Lower leg skin (tissue), 4 donors: ENCODE measurements around the gene WWOX. TPM values are rescaled to one million over a fixed set of nuclear protein-coding genes. Genes with fewer than 3 reads are reported as not detected.

Experiments used
- DNase-seq, 2 donors: peaks; one replicate each; pipeline ENCODE4 v3.0.0-alpha.2; 2019; ENCODE audit warnings: low spot score in 2 of 2
- H3K4me3 ChIP-seq: fragments of 200-600 bp; sonication (generic); 2 replicates; pipeline ENCODE4 v1.5.1; 2017; ENCODE audit warnings: mild to moderate bottlenecking, low read depth; ENCODE audit not compliant: poor library complexity, severe bottlenecking
- CTCF ChIP-seq, 3 donors: fragments of 450-650 bp; IDR thresholded peaks; one replicate each; pipeline ENCODE4 v1.5.1; 2016; ENCODE audit warnings: antibody characterized with exemption in 3 of 3, mild to moderate bottlenecking in 3 of 3, moderate library complexity in 2 of 3
- POLR2A ChIP-seq, 2 donors: fragments of 450-650 bp; IDR thresholded peaks; one replicate each; pipeline ENCODE4 v1.6.1; 2016 to 2017; ENCODE audit warnings: antibody characterized with exemption in 2 of 2, mild to moderate bottlenecking in 1 of 2, moderate library complexity in 1 of 2
- WGBS, 2 donors: methylation state at CpG; one replicate each; pipeline ENCODE4 v1.1.5; 2018; 5-methylcytosine and 5-hydroxymethylcytosine counted together
- intact Hi-C: fragments of 100-400 bp; cut with DNase I; formaldehyde crosslinking; loops from one replicate; pipeline ENCODE4 v1.15.0; 2023; ENCODE audit warnings: low total_unique reads
- total RNA-seq, 4 donors: library from RNA; depleted of rRNA; stranded (reverse); fragments of >200 nt; gene quantifications; one replicate each; pipeline ENCODE4 v1.1.0, GENCODE V29; 2016

WWOX gene
- total RNA-seq, 4 donors from 2014 or later: 21.0 to 82.7 (median 36.1) TPM

GRCh38 chr16:78523212-78523985 lies 423.9 kb downstream of the WWOX start:
- 79 to 85% methylated on average over 9 of the region's 9 CpGs for WGBS, 2 donors
- H3K4me3 ChIP-seq: no peak overlapping the region
- no peak for DNase-seq
- TF ChIP-seq CTCF (IDR thresholded peaks at IDR 0.05) (no peak), POLR2A (IDR thresholded peaks at IDR 0.05) (no peak)
- intact Hi-C loops: no loop called here

- DNase-seq: no peak
- no peak for TF ChIP-seq POLR2A (IDR thresholded peaks at IDR 0.05)
- no peak for TF ChIP-seq CTCF (IDR thresholded peaks at IDR 0.05)
- WGBS, 2 donors: 94 to 96% methylated on average over 4 of the region's 4 CpGs
- intact Hi-C loops: no loop called here
- H3K4me3 ChIP-seq: no peak overlapping the region
Measured at GRCh38 chr16:78524066-78524595, 424.7 kb downstream of the WWOX start.

GRCh38 chr16:78528265-78528664 lies 428.8 kb downstream of the WWOX start:
- intact Hi-C loops: no loop called here
- 38 to 45% methylated on average over 5 of the region's 5 CpGs for WGBS, 2 donors
- no peak overlapping the region for H3K4me3 ChIP-seq
- TF ChIP-seq POLR2A (IDR thresholded peaks at IDR 0.05): no peak
- no peak for DNase-seq

- H3K4me3 ChIP-seq: no peak overlapping the region
- TF ChIP-seq CTCF (IDR thresholded peaks at IDR 0.05): no peak
- no peak for TF ChIP-seq POLR2A (IDR thresholded peaks at IDR 0.05)
- DNase-seq: no peak
- intact Hi-C loops: no loop called here
- 83 to 93% methylated on average over 5 of the region's 5 CpGs for WGBS, 2 donors
Measured at GRCh38 chr16:78529881-78530280, 430.4 kb downstream of the WWOX start.

- intact Hi-C loops: no loop called here
- no peak overlapping the region for H3K4me3 ChIP-seq
- 83 to 87% methylated on average over 4 of the region's 4 CpGs for WGBS, 2 donors
- TF ChIP-seq POLR2A (IDR thresholded peaks at IDR 0.05) (no peak), CTCF (IDR thresholded peaks at IDR 0.05) (no peak)
- DNase-seq: no peak
Measured at GRCh38 chr16:78530283-78530682, 430.8 kb downstream of the WWOX start.

- 80 to 81% methylated on average over 4 of the region's 4 CpGs for WGBS, 2 donors
- no peak for TF ChIP-seq POLR2A (IDR thresholded peaks at IDR 0.05)
- TF ChIP-seq CTCF (IDR thresholded peaks at IDR 0.05): no peak
- intact Hi-C loops: no loop called here
- DNase-seq: no peak
- H3K4me3 ChIP-seq: no peak overlapping the region
Measured at GRCh38 chr16:78535098-78535497, 435.6 kb downstream of the WWOX start.
